SKM-1 treated with dmso at 0.1 percent for 144 hours (cell line): ENCODE data around the gene DIS3L2.

Experiments
- DNase-seq: peaks from one replicate; lab custom pipeline; 2025; ENCODE audit not compliant: unreplicated experiment; lab: John Stamatoyannopoulos, UW

Gene DIS3L2

DNA sequence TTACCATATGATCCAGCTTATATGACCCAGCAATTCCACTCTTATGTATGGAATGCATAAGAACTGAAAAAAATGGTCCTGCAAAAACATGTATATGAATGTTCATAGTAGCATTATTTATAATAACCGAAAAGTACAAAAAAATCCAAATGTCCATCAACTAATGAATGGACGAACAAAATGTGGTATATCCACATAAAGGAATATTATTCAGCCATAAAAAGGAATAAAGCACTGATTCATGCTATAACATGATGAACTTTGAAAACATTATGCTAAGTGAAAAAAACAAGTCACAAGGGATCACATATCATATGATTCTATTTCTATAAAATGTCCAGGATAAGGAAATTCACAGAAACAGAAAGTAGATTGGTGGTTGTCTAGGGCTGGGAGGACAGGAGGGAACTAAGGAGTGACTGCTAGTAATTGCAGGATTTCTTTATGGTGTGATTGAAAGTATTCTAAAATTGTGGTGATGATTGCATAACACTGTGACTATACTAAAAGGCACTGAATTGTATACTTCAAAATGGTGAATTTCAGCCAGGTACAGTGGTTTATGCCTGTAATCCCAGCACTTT is 10.0 kb upstream of the DIS3L2 start:
- no peak for DNase-seq

DNA sequence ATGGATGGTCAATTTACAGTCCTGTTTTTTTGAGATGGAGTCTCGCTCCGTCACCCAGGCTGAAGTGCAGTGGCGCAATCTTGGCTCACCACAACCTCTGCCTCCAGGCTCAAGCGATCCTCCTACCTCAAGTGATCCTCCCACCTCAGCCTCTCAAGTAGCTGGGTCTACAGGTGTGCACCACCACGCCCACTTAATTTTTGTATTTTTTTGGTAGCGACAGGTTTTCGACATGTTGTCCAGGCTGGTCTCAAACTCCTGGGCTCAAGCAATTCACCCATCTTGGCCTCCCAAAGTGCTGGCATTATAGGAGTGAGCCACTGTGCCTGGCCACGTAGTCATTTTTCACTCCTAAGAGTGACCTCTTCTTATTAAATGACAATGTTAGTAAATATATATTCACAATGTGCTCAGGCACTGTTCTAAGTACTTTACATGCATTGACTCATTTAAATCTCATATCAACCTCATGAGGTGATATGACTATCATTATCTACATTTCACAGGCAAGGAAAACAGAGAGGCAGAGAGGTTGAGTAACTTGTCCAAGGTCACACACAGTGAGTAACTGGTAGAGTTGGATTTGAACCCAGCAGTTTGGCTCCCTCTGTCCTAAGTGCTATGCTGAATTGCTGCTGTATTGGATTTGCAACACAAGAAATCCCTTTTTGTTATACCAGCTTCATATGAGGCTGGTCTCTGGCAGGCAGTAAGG is 5.6 kb upstream of the DIS3L2 start:
- no peak for DNase-seq

DNA sequence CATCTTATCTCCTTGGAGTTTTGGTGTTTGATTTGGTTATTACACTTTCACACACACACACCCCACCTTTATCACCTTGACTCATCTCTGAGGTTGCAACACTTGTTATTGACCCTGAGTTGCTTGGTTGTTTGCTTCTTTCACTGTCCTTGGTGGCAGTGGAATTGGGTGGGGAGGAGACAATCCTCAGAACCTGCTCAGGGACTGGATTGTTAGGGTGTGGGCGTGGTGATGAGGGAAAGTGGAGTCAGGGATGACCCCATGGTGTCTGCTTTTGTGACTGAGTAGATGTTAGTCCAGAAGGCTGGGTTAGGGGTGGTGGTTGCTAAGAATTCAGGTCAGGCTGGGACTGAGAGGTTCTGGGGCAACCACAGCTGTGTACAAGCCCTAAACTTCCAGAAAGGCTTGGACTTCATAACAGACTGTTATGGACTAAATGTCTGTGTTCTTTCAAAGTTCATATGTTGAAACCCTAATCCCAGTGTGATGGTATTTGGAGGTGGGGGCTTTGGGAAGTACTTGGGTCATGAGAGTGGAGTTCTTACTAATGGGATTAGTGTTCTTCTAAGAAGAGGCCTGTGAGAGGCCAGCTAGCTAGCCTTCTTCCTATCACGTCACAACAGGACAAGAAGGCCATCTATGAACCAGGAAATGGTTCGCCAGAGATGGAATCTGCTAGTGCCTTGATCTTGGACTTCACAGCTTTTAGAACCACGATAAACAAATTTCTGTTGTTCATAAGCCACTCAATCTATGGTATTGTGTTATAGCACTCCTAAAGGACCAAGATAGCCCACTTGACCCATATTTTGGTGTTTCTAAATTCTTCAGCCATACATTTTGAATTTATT is 3.4 kb upstream of the DIS3L2 start:
- no peak for DNase-seq

DNA sequence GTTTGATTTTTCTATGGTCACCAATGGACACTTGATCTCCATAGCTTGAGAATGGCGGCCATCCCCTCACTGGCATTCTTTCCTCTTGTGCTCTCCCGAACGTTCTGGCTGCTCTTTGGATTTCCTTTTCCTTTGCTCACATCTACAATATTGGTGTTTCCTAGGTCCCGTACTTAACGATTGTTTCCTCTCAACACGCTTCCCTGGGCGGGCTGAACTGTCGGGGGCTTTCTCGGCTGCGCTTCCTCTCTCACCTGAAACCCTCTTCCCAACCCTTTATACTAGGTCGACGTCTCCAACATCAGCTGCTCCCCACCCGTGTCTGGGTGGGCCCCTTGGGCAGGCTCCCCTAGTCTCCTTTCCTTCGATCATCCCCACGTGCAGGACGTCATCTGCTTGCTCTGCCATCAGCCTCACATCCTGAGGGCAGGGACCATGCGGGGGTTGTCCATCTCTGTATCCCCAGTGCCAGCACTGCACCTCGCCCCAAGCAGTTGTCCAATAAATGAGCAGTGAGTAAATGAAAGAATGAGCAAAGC is 634 bp upstream of the DIS3L2 start:
- no peak for DNase-seq

DNA sequence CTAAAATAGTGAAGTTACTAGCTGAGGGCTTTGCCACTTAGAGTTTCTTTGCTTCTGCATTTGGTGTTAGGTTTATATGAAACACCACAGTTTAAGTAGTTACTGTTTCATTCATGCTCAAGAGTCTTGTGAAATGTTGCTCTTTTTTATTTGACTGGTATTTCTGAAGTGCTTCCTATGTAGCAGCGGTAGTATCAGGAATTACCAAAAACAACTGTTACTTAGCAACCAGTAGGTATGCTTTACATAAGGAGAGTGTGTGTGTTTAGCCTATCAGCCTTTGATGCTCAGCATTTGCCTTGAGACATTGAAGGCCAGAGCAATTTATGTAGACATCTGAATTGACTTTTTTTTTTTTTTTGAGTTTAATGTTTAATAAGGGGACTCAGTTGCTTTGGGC is 3.6 kb downstream of the DIS3L2 start:
- no peak for DNase-seq

DNA sequence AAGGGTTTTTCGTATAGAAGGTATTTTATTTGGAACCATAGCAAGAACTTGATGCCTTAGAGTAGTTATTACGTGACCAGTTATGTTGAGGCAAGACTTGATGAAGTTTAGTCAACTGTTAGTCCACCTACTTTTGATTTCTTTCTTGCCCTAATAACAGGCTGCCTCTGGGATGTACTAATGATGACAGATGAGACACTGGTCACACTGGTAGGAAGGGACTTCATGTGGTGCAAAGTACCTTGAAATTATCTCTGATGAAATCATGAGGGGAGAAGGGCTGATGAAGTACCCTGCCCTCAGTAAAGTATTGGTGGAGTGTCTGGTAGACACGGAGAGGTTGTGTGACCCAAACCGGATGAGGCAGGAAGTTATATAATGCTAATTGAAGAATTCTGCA is 5.4 kb downstream of the DIS3L2 start:
- no peak for DNase-seq

DNA sequence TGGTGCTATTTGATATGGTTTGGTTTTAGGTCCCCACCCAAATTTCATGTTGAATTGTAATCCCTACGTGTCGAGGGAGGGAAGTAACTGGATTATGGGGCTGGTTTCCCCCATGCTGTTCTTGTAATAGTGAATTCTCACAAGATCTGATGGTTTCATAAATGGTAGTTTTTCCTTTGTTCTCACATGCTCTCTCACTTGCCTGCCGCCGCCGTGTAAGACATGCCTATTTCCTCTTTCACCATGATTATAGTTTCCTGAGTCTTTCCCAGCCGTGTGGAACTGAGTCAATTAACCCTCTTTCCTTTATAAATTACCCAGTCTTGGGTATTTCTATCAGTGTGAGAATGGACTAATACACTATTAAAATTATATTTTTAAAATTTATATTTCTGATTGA is 7.3 kb downstream of the DIS3L2 start:
- no peak for DNase-seq

DNA sequence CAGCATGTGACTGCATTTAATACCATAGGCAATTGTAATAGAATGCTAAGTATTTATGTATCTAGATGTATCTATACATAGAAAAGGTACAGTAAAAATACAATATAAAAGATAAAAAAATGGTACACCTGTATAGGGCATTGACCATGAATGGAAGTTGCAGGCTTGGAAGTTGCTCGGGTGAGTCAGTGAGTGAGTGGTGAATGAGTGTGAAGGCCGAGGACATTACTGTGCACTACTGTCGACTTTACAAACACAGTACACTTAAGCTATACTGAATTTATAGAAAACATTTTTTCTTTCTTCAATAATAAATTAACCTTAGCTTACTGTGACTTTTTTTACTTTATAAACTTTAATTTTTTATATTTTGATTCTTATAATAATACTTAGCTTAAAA is 8.9 kb downstream of the DIS3L2 start:
- DNase-seq = no peak

DNA sequence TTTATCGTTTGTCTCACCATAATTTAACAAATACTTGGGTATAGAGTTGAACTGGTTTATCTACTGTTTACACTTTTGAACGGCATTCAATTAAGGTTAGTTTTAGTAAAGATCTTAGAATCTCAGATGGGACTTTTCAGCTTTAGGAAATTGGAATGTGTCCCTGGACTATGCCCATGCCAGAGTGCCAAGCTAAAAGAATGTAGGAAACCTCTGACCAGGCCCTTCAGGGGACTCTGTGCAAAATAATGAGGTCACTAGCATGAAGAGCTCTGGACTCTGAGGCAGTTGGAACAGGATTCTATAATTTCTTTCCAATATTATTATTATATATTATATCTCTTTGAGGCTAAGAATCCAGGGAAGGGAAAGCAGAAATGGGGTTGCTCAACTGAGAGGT is 13.5 kb downstream of the DIS3L2 start:
- DNase-seq = no peak

DNA sequence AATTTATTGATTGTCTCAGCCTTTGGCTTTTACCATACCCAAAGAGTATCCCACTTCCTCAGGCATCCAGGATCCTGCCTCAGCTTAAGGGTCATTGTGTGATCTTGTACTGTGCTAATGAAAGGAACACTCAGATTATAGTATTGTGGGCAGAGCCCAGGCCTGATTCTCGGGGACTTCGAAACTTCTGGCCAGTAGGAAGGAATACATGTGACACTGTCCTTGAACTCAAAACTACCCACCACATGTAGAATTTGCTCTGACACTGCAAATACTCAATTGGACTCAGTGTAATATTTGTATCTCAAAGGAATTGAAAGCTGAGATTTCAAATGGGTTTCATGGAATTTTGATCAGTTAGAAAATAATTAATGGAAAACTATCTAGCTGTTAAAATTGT is 15.9 kb downstream of the DIS3L2 start:
- DNase-seq = no peak

DNA sequence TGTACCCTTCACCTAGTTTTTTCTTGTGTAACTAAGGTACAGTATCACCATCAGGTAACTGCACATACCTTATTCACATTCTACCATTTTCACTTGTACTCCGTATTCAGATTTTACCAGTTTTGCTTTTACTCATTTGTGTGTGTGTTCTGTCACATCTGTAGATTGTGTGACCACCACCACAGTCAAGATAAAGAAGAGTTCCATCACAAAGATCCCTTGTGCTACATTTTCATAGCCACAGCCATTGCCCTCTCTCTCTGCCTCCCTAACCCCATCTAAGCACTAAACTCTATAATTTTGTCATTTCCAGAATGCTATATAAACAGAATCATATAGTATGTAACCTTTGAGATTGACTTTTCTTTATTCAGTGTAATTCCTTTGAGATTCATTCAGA is 23.5 kb downstream of the DIS3L2 start:
- DNase-seq = no peak

DNA sequence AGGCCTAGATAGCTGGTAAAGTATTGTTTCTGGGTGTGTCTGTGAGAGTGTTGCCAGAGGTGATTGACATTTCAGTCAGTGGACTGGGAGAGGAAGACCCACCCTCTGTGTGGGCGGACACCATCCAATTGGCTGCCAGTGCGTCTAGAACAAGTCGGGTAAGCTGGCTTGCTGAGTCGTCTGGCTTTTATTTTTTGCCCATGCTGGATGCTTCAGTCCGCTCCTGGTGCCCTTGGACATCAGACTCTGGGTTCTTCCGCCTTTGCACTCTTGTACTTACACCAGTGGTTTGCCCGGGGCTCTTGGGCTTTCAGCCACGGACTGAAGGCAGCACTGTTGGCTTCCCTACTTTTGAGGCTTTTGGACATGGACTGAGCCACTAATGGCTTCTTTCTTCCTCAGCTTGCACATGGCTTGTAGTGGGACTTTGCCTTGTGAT is 24.3 kb downstream of the DIS3L2 start:
- no peak for DNase-seq

DNA sequence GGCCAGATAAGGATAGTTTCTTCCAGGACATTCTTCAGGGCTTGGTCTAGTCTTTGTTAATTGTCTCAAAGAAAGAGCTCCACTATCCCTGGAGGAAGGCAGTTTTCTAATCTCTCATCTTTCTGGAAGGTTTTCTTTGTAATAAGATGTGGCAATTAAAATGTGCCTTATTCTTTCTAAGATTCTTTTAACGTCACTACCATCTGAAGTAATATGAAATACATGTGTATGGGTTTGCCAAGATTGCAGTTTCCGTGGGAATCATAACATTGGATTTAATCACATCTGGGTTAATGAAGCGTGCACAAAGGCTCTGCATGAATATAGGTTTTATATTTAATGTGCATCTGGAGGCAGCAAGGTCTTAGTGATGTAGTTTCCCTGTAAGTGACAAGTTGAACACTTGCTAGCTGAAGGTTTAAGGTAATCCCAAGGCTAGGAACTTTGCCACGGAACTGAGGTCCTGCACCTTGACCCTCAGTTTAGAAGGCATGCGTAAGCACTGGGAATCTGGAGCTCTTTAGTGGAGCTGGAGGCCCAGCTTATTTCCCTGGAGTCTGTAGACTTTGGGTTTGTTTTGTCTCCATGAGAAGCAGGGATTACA is 25.7 kb downstream of the DIS3L2 start:
- no peak for DNase-seq

DNA sequence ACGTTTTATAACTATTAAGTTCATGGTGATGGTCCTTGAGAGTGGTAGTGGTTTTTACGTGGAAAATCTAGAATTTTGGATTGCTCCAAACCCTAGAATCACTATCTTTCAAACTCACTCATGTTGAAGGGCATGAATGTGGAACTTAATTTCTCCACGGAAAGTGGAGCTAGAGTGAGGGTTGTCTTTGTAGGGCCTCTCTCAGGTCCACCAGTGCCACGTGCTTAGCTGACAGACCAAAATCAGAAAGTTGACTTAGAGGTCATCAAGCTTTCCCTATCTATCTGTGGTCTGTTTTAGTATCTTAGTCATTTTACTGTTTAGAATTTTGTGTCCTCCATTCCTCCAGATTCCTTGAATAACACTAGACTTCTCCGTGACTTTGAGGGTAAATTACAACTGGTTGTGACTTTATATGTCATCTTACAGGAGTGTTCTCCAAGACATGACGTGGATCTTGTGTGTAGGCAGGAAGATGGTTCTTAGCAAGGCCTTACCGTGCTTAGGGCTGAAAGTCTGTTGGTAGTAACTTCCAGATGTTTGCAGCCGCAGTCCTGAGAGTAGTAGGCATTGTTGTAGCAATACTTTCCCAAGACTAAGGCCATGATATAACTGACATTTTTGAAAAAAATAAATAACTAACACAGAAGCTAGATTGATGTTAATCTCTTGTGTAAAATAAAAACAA is 26.8 kb downstream of the DIS3L2 start:
- DNase-seq = no peak

DNA sequence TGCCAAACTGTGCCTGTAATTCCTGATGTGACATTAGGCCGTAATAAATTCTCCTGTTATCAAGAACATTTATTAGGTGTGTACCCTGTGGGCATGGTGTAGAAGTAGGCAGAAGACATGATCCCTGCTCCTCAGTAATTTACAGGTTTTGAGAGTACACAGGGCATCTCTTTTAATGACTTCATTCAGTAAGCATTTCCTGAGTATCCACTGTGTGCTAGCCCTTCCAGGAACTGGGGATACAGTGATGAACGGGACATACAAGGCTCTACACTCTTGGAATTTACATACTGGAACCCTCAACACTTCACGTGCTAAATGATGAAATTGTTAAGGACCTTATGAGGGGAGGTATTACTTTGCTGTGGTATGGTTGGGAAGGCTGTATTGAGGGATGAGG is 30.2 kb downstream of the DIS3L2 start:
- no peak for DNase-seq

DNA sequence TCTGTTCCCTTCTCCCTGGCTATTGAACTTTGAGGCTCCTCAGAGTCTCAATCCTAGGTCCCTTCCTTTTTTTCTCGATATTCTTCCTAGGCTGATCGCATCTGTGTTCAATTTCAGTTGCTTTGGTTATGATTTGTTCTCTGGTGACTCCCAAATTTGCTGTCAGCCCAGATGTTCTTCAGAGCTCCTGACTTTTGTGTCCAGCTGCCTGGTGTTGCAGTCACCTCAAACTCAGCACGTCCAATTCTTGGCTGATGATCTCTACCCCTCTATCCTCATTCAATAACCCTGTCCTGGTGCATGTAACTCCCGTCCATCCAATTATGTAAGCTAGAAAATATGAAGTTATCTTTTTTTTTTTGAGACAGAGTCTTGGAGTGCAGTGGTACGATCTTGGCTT is 31.4 kb downstream of the DIS3L2 start:
- DNase-seq = no peak

DNA sequence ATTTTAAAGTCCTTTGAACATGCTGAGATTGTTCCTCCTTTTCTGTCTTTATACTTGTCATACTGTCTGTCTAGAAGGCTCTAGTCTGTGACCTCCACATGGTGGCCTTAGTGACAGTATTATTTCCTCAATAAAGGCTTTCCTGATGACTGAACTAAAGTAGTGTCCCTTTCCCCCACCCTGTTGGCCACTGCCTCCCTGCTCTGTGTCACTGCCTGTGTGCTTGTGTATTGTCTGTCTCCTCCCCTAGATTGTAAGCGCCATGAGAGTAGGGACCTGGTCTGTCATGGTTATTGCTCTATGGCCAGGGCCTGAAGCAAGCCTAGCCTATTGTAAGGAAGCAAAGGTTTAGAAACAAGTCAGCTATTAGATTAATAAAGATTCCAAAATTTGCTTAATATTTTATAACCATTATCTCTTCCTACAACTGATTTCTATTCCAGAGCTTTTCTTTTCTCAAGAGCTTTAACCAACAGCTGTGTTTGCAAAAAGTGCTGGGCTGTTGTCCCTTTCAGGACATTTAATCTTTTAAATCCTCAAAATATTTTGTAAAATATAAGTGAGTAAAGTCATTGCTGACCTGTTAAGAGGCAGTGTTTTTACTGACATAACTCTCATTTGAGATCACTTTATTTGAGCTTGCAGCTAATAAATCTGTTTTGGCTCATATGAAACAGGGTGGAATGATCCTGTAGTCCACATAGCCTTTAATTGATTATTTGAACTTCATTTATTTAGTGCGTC is 35.5 kb downstream of the DIS3L2 start:
- no peak for DNase-seq

DNA sequence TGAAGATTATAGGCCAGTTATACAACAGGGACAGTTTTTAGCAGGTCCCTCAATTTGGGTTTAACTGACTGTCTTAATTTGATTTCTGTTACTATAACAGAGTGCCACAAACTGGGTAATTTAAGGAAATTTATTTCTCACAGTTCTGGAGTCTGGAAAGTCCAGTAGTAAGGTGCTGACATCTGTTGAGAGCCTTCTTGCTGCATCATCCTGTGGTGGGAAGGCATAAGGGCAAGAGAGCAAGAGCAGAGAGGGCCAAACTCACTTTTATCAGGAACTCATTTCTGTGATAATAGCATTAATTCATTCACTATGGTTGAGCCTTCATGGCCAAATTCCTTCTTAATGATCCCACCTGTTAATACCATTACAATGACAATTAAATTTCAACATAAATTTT is 36.5 kb downstream of the DIS3L2 start:
- no peak for DNase-seq

DNA sequence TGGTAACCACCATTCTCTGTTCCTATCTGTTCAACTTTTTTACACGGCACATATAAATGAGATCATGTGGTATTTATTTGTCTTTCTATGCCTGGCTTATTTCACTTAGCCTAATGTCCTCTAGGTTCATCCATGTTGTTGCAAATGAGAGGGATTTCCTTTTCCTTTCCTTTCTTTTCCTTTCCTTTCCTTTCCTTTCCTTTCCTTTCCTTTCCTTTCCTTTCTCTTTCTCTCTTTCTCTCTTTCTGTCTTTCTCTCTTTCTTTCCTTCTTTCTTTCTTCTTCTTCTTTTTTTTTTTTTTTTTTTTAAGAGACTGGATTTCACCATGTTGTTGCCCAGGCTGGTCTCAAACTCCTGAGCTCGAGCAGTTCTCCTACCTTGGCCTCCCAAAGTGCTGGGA is 38.9 kb downstream of the DIS3L2 start:
- no peak for DNase-seq

DNA sequence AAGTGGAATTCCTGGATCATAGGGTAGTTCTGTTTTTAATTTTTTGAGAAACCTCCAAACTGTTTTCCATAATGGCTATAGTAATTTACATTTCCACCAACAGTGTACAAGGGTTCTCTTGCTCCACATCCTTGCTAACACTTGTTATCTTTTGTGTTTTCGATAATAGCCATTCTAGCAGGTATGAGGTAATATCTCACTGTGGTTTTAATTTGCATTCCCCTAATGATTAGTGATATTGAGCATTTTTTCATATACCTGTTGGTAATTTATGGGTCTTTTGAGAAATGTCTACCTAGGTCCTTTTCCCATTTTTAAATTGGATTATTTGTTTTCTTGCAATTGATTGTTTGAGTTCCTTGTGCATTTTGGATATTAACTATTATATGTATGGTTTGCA is 39.6 kb downstream of the DIS3L2 start:
- DNase-seq = no peak
